22Rv1 (cell line): Measurements from ENCODE around the gene CCL25.

Source experiments
- ZFX ChIP-seq: fragments of 450-650 bp; IDR thresholded peaks from 2 replicates; pipeline ENCODE4 v1.6.1; 2017; ENCODE audit warnings: antibody characterized with exemption, borderline replicate concordance
- TF ChIP-seq, protein P1 (sequence below): fragments of 450-650 bp; IDR thresholded peaks from 2 replicates; pipeline ENCODE4 v1.5.1; 2017; ENCODE audit warnings: mild to moderate bottlenecking

DNA sequence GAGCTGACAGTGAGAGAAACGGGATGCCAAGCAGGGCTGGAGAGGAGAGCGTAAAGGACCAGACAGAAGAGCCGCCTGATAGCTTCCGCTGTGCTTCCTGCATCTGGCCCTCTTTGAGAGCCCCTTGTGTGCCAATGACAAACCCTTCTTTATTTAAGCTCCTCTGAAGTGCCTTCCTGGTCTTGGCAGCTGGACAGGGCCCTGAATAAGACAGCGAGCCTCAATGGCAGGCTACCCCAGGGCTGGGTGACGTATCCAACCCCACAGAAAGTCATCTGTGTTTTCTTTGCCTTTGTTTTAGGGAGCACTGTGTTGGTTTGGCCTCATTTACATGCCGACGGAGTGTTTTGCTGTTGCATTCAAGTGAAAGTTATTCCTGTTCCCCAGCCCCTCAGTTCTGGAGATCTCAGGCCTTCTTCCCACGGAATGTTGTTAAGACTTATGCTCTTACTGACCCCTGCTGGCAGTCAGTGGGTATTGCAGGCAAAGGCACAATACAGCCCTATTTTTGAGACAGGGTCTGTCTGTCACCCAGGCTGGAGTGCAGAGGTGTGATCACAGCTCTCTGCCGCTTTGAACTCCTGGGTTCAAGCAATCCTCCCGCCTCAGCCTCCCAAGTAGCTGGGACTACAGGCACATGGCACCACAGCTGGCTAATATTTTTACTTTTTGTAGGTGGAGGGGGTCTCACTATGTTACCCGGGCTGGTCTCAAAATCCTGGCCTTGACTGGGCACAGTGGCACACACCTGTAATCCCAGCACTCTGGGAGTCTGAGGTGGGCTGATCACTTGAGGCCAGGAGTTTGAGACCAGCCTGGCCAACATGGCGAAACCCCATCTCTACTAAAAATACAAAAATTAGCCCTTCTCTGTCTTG lies 16.8 kb downstream of the CCL25 start:
- TF ChIP-seq, protein P1, sequence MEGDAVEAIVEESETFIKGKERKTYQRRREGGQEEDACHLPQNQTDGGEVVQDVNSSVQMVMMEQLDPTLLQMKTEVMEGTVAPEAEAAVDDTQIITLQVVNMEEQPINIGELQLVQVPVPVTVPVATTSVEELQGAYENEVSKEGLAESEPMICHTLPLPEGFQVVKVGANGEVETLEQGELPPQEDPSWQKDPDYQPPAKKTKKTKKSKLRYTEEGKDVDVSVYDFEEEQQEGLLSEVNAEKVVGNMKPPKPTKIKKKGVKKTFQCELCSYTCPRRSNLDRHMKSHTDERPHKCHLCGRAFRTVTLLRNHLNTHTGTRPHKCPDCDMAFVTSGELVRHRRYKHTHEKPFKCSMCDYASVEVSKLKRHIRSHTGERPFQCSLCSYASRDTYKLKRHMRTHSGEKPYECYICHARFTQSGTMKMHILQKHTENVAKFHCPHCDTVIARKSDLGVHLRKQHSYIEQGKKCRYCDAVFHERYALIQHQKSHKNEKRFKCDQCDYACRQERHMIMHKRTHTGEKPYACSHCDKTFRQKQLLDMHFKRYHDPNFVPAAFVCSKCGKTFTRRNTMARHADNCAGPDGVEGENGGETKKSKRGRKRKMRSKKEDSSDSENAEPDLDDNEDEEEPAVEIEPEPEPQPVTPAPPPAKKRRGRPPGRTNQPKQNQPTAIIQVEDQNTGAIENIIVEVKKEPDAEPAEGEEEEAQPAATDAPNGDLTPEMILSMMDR, result peak; percentile 78
- no peak for TF ChIP-seq ZFX
